ENCODE measurements around the gene DAZAP1. TPM values are rescaled to one million over a fixed set of nuclear protein-coding genes. Genes with fewer than 3 reads are reported as not detected.
"Not testable (repeated sequence)": the region's sequence is repeated elsewhere in the genome, so short reads cannot be mapped to it uniquely, and the experiment has no call there.

The DAZAP1 gene
- total and polyA plus RNA-seq, 5 donors from 2014 or later, result 2.4 to 153 (median 5.0) TPM

GRCh38 chr19:1418951-1419738, 11.8 kb downstream of the DAZAP1 start:
- ATAC-seq (ENCODE audit: low read depth in 2 of 2) (no peak), DNase-seq (no peak)
- Mint-ChIP-seq H3K4me3 (peak overlapping the region in 2 of 4 donors; percentile 13 to 35), H3K27ac (peak overlapping the region in 1 of 3 donors; percentile 49), H3K9me3 (peaks cover 0 to 2% (median 0%) of the 10 kb centered on the region in 7 donors), H3K36me3 (peaks cover 32% of the 10 kb centered on the region), H3K27me3 (no peaks in the 10 kb centered on the region), H3K4me1 (peaks cover 0 to 46% (median 19%) of the 10 kb centered on the region in 4 donors)
- no peak overlapping the region for H3K27ac ChIP-seq (ENCODE audit: insufficient read depth, low read length, poor library complexity, severe bottlenecking)
- H3K4me1 ChIP-seq (ENCODE audit: control insufficient read depth, insufficient read depth, low read length, poor library complexity, severe bottlenecking), result peaks cover 24% of the 10 kb centered on the region
- no peak overlapping the region for H3K4me3 ChIP-seq (ENCODE audit: low read depth, low read length)
- H3K9me3 ChIP-seq (ENCODE audit: control insufficient read depth in 2 of 2, low read length in 2 of 2), result no peaks in the 10 kb centered on the region
- H3K27me3 ChIP-seq (ENCODE audit: control insufficient read depth, insufficient read depth, low read length), result no peaks in the 10 kb centered on the region
- H3K36me3 ChIP-seq (ENCODE audit: control insufficient read depth, insufficient read depth, low read length), result peaks cover 67% of the 10 kb centered on the region

GRCh38 chr19:1420085-1420484, 12.7 kb downstream of the DAZAP1 start:
- peaks cover 72% of the 10 kb centered on the region for H3K36me3 ChIP-seq (ENCODE audit: control insufficient read depth, insufficient read depth, low read length)
- not testable (repeated sequence) for H3K27me3 Mint-ChIP-seq; H3K27me3 ChIP-seq (ENCODE audit: control insufficient read depth, insufficient read depth, low read length); H3K4me3 ChIP-seq (ENCODE audit: low read depth, low read length); H3K9me3 ChIP-seq (ENCODE audit: control insufficient read depth in 2 of 2, low read length in 2 of 2); H3K27ac Mint-ChIP-seq; ATAC-seq (ENCODE audit: low read depth in 2 of 2); H3K4me3 Mint-ChIP-seq; H3K9me3 Mint-ChIP-seq; H3K27ac ChIP-seq (ENCODE audit: insufficient read depth, low read length, poor library complexity, severe bottlenecking); DNase-seq
- H3K36me3 Mint-ChIP-seq, result peaks cover 32% of the 10 kb centered on the region
- peaks cover 17% of the 10 kb centered on the region for H3K4me1 ChIP-seq (ENCODE audit: control insufficient read depth, insufficient read depth, low read length, poor library complexity, severe bottlenecking)
- H3K4me1 Mint-ChIP-seq, result peaks cover 0 to 38% (median 15%) of the 10 kb centered on the region in 4 donors

- Histone ChIP-seq H3K4me3 (ENCODE audit: low read depth, low read length) (no peak overlapping the region), H3K9me3 (ENCODE audit: control insufficient read depth in 2 of 2, low read length in 2 of 2) (no peaks in the 10 kb centered on the region), H3K4me1 (ENCODE audit: control insufficient read depth, insufficient read depth, low read length, poor library complexity, severe bottlenecking) (peaks cover 12% of the 10 kb centered on the region), H3K27me3 (ENCODE audit: control insufficient read depth, insufficient read depth, low read length) (no peaks in the 10 kb centered on the region), H3K36me3 (ENCODE audit: control insufficient read depth, insufficient read depth, low read length) (peaks cover 77% of the 10 kb centered on the region), H3K27ac (ENCODE audit: insufficient read depth, low read length, poor library complexity, severe bottlenecking) (no peak overlapping the region)
- Mint-ChIP-seq H3K27ac (peak overlapping the region in 1 of 3 donors; percentile 60), H3K4me3 (no peak overlapping the region), H3K36me3 (peaks cover 32% of the 10 kb centered on the region), H3K27me3 (no peaks in the 10 kb centered on the region), H3K4me1 (peaks cover 0 to 33% (median 12%) of the 10 kb centered on the region in 4 donors), H3K9me3 (peaks cover 0 to 2% (median 0%) of the 10 kb centered on the region in 7 donors)
- no peak for DNase-seq
- no peak for ATAC-seq (ENCODE audit: low read depth in 2 of 2)
Measured at GRCh38 chr19:1420590-1420989, 13.2 kb downstream of the DAZAP1 start.

- H3K9me3 Mint-ChIP-seq, result peaks cover 0 to 2% (median 0%) of the 10 kb centered on the region in 7 donors
- peaks cover 81% of the 10 kb centered on the region for H3K36me3 ChIP-seq (ENCODE audit: control insufficient read depth, insufficient read depth, low read length)
- H3K27ac ChIP-seq (ENCODE audit: insufficient read depth, low read length, poor library complexity, severe bottlenecking), result no peak overlapping the region
- peaks cover 4% of the 10 kb centered on the region for H3K4me1 ChIP-seq (ENCODE audit: control insufficient read depth, insufficient read depth, low read length, poor library complexity, severe bottlenecking)
- no peak for ATAC-seq (ENCODE audit: low read depth in 2 of 2)
- H3K4me3 ChIP-seq (ENCODE audit: low read depth, low read length), result no peak overlapping the region
- no peaks in the 10 kb centered on the region for H3K27me3 ChIP-seq (ENCODE audit: control insufficient read depth, insufficient read depth, low read length)
- H3K4me3 Mint-ChIP-seq, result no peak overlapping the region
- H3K36me3 Mint-ChIP-seq, result peaks cover 32% of the 10 kb centered on the region
- H3K9me3 ChIP-seq (ENCODE audit: control insufficient read depth in 2 of 2, low read length in 2 of 2), result no peaks in the 10 kb centered on the region
- H3K27ac Mint-ChIP-seq, result no peak overlapping the region
- H3K4me1 Mint-ChIP-seq, result peaks cover 0 to 25% (median 10%) of the 10 kb centered on the region in 4 donors
- no peaks in the 10 kb centered on the region for H3K27me3 Mint-ChIP-seq
- no peak for DNase-seq
Measured at GRCh38 chr19:1421218-1421957, 14.0 kb downstream of the DAZAP1 start.

DNA sequence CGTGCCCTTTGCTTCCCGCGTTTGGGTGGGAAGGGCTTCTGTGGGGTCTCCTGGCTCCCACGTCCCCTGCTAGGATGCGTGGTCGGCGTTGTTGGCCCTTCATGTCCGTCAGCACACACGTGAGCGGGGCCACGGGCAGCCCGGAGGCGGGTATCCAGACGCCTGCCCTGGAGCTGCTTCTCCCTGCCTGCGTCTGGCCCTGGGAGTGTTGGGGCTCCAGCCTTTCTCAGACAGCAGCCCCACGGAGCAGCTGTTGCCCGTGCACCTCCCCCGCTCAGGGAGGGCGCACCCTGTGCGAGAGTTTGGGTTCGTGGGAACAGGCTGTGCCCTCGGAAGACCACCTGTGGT, 14.5 kb downstream of the DAZAP1 start:
- peaks cover 32% of the 10 kb centered on the region for H3K36me3 Mint-ChIP-seq
- H3K27ac ChIP-seq (ENCODE audit: insufficient read depth, low read length, poor library complexity, severe bottlenecking), result no peak overlapping the region
- H3K9me3 ChIP-seq (ENCODE audit: control insufficient read depth in 2 of 2, low read length in 2 of 2), result no peaks in the 10 kb centered on the region
- DNase-seq (no peak), ATAC-seq (ENCODE audit: low read depth in 2 of 2) (no peak)
- H3K9me3 Mint-ChIP-seq, result peaks cover 0 to 2% (median 0%) of the 10 kb centered on the region in 7 donors
- no peak overlapping the region for H3K27ac Mint-ChIP-seq
- no peak overlapping the region for H3K4me3 ChIP-seq (ENCODE audit: low read depth, low read length)
- no peaks in the 10 kb centered on the region for H3K27me3 ChIP-seq (ENCODE audit: control insufficient read depth, insufficient read depth, low read length)
- peaks cover 83% of the 10 kb centered on the region for H3K36me3 ChIP-seq (ENCODE audit: control insufficient read depth, insufficient read depth, low read length)
- no peaks in the 10 kb centered on the region for H3K4me1 ChIP-seq (ENCODE audit: control insufficient read depth, insufficient read depth, low read length, poor library complexity, severe bottlenecking)
- H3K27me3 Mint-ChIP-seq, result no peaks in the 10 kb centered on the region
- H3K4me1 Mint-ChIP-seq, result peaks cover 0 to 19% (median 10%) of the 10 kb centered on the region in 4 donors
- H3K4me3 Mint-ChIP-seq, result no peak overlapping the region

- Histone ChIP-seq H3K4me3 (ENCODE audit: low read depth, low read length) (no peak overlapping the region), H3K27me3 (ENCODE audit: control insufficient read depth, insufficient read depth, low read length) (no peaks in the 10 kb centered on the region), H3K4me1 (ENCODE audit: control insufficient read depth, insufficient read depth, low read length, poor library complexity, severe bottlenecking) (no peaks in the 10 kb centered on the region), H3K9me3 (ENCODE audit: control insufficient read depth in 2 of 2, low read length in 2 of 2) (no peaks in the 10 kb centered on the region), H3K27ac (ENCODE audit: insufficient read depth, low read length, poor library complexity, severe bottlenecking) (no peak overlapping the region), H3K36me3 (ENCODE audit: control insufficient read depth, insufficient read depth, low read length) (peaks cover 83% of the 10 kb centered on the region)
- peaks cover 29% of the 10 kb centered on the region for H3K36me3 Mint-ChIP-seq
- no peaks in the 10 kb centered on the region for H3K27me3 Mint-ChIP-seq
- DNase-seq (no peak), ATAC-seq (ENCODE audit: low read depth in 2 of 2) (no peak)
- peak overlapping the region in 1 of 4 donors; percentile 49 for H3K4me3 Mint-ChIP-seq
- no peak overlapping the region for H3K27ac Mint-ChIP-seq
- peaks cover 0 to 15% (median 7%) of the 10 kb centered on the region in 4 donors for H3K4me1 Mint-ChIP-seq
- H3K9me3 Mint-ChIP-seq, result peaks cover 0 to 2% (median 0%) of the 10 kb centered on the region in 7 donors
Measured at GRCh38 chr19:1422360-1422759, 15.0 kb downstream of the DAZAP1 start.

- H3K4me1 ChIP-seq (ENCODE audit: control insufficient read depth, insufficient read depth, low read length, poor library complexity, severe bottlenecking), result no peaks in the 10 kb centered on the region
- no peak for DNase-seq
- Mint-ChIP-seq H3K27ac (no peak overlapping the region), H3K4me1 (peaks cover 0 to 9% (median 4%) of the 10 kb centered on the region in 4 donors), H3K36me3 (peaks cover 26% of the 10 kb centered on the region), H3K9me3 (peaks cover 0 to 2% (median 0%) of the 10 kb centered on the region in 7 donors), H3K27me3 (no peaks in the 10 kb centered on the region), H3K4me3 (no peak overlapping the region)
- H3K27ac ChIP-seq (ENCODE audit: insufficient read depth, low read length, poor library complexity, severe bottlenecking), result no peak overlapping the region
- H3K27me3 ChIP-seq (ENCODE audit: control insufficient read depth, insufficient read depth, low read length), result no peaks in the 10 kb centered on the region
- no peak for ATAC-seq (ENCODE audit: low read depth in 2 of 2)
- H3K9me3 ChIP-seq (ENCODE audit: control insufficient read depth in 2 of 2, low read length in 2 of 2), result no peaks in the 10 kb centered on the region
- no peak overlapping the region for H3K4me3 ChIP-seq (ENCODE audit: low read depth, low read length)
- H3K36me3 ChIP-seq (ENCODE audit: control insufficient read depth, insufficient read depth, low read length), result peaks cover 83% of the 10 kb centered on the region
Measured at GRCh38 chr19:1422943-1423342, 15.6 kb downstream of the DAZAP1 start.

Measured in CD4-positive, CD25-positive, alpha-beta regulatory T cell (primary cell).